ENCODE data around the gene SHC4. TPM values are rescaled to one million over a fixed set of nuclear protein-coding genes. Genes with fewer than 3 reads are reported as not detected.

SHC4 gene
- total and polyA plus RNA-seq, 9 of the 15 experiments (the other 6 are each of a cell fraction or from before 2014, with no cell fraction given): 0.43 to 1.2 (median 0.67) TPM

- peak; percentile 60 for TF ChIP-seq CREB3L1 (IDR thresholded peaks at IDR 0.05; ENCODE audit: borderline replicate concordance, low read depth)
- TF ChIP-seq, protein P1, sequence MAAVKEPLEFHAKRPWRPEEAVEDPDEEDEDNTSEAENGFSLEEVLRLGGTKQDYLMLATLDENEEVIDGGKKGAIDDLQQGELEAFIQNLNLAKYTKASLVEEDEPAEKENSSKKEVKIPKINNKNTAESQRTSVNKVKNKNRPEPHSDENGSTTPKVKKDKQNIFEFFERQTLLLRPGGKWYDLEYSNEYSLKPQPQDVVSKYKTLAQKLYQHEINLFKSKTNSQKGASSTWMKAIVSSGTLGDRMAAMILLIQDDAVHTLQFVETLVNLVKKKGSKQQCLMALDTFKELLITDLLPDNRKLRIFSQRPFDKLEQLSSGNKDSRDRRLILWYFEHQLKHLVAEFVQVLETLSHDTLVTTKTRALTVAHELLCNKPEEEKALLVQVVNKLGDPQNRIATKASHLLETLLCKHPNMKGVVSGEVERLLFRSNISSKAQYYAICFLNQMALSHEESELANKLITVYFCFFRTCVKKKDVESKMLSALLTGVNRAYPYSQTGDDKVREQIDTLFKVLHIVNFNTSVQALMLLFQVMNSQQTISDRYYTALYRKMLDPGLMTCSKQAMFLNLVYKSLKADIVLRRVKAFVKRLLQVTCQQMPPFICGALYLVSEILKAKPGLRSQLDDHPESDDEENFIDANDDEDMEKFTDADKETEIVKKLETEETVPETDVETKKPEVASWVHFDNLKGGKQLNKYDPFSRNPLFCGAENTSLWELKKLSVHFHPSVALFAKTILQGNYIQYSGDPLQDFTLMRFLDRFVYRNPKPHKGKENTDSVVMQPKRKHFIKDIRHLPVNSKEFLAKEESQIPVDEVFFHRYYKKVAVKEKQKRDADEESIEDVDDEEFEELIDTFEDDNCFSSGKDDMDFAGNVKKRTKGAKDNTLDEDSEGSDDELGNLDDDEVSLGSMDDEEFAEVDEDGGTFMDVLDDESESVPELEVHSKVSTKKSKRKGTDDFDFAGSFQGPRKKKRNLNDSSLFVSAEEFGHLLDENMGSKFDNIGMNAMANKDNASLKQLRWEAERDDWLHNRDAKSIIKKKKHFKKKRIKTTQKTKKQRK (IDR thresholded peaks at IDR 0.05; ENCODE audit: borderline replicate concordance, low read depth, low read length): no peak
- TF ChIP-seq, protein P2, sequence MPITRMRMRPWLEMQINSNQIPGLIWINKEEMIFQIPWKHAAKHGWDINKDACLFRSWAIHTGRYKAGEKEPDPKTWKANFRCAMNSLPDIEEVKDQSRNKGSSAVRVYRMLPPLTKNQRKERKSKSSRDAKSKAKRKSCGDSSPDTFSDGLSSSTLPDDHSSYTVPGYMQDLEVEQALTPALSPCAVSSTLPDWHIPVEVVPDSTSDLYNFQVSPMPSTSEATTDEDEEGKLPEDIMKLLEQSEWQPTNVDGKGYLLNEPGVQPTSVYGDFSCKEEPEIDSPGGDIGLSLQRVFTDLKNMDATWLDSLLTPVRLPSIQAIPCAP (CRISPR knock-in tag; IDR thresholded peaks at IDR 0.05; ENCODE audit: borderline replicate concordance): no peak
- no peak for TF ChIP-seq CBX8 (IDR thresholded peaks at IDR 0.05; ENCODE audit: borderline replicate concordance, extremely low read depth, low read depth, low read length, poor library complexity, severe bottlenecking)
- TF ChIP-seq DMBX1 (CRISPR knock-in tag; IDR thresholded peaks at IDR 0.05; ENCODE audit: borderline replicate concordance): no peak
- TF ChIP-seq SREBF1 (IDR thresholded peaks at IDR 0.05; ENCODE audit: borderline replicate concordance, low read depth, low read length): no peak
- TF ChIP-seq ARNT (IDR thresholded peaks at IDR 0.05): peak in 1 of 2 experiments; percentile 49; a peak in 1 of 4 replicates
- no peak for TF ChIP-seq ZNF174 (CRISPR knock-in tag; IDR thresholded peaks at IDR 0.05)
- no peak for TF ChIP-seq ZNF280A (IDR thresholded peaks at IDR 0.05; ENCODE audit: low read depth, partially characterized antibody)
- TF ChIP-seq PHF20 (IDR thresholded peaks at IDR 0.05; ENCODE audit: partially characterized antibody): peak; percentile 76
- no peak for TF ChIP-seq ZNF134 (CRISPR knock-in tag; conservative IDR thresholded peaks at IDR 0.05)
- peak; percentile 78 for TF ChIP-seq CXXC5 (CRISPR knock-in tag; IDR thresholded peaks at IDR 0.05)
- TF ChIP-seq NEUROD1 (IDR thresholded peaks at IDR 0.05; ENCODE audit: borderline replicate concordance, low read depth, low read length, partially characterized antibody): peak; percentile 14
- TF ChIP-seq, protein P3, sequence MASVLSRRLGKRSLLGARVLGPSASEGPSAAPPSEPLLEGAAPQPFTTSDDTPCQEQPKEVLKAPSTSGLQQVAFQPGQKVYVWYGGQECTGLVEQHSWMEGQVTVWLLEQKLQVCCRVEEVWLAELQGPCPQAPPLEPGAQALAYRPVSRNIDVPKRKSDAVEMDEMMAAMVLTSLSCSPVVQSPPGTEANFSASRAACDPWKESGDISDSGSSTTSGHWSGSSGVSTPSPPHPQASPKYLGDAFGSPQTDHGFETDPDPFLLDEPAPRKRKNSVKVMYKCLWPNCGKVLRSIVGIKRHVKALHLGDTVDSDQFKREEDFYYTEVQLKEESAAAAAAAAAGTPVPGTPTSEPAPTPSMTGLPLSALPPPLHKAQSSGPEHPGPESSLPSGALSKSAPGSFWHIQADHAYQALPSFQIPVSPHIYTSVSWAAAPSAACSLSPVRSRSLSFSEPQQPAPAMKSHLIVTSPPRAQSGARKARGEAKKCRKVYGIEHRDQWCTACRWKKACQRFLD (CRISPR knock-in tag; IDR thresholded peaks at IDR 0.05): no peak
- no peak for TF ChIP-seq GTF2A2 (tag; IDR thresholded peaks at IDR 0.05)
- no peak for TF ChIP-seq U2AF1 (optimal IDR thresholded peaks at IDR 0.05; ENCODE audit: low read depth, low read length)
- TF ChIP-seq RB1 (IDR thresholded peaks at IDR 0.05; ENCODE audit: low read depth): peak; percentile 69
Observed at GRCh38 chr15:48877630-48878595, 85.8 kb downstream of the SHC4 start, which contains the start of gene EID1 (continued).

All from K562 (cell line).